Measurements from ENCODE around the gene CCL28.
"Not testable (repeated sequence)": the region's sequence is repeated elsewhere in the genome, so short reads cannot be mapped to it uniquely, and the experiment has no call there.

Gene CCL28

GRCh38 chr5:43412156-43412555, at the start of gene CCL28:
Gene CCL28 (minus strand): TSS chr5:43412391. CDS start chr5:43412316, 75 bp downstream.
- DNase-seq = no peak

GRCh38 chr5:43461066-43461465, 48.9 kb upstream of the CCL28 start:
- no peak for DNase-seq

DNA sequence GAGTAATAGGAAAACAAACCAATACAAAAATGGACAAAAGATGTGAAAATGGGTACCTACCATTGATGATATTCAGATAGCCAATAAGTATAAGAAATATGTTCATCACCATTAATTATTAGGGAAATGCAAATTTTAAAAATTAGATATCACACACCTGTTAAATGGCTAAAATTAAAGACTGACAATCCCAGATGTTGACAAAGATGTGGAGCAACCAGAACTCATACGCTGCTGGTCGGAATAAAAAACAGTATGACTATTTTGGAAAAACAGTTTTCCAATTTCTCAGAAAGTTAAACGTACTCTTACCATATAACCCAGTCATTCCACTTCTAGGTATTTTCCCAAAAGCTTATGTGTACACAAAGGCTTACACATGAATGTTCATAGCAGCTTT, 44.4 kb upstream of the CCL28 start:
- no peak for DNase-seq

DNA sequence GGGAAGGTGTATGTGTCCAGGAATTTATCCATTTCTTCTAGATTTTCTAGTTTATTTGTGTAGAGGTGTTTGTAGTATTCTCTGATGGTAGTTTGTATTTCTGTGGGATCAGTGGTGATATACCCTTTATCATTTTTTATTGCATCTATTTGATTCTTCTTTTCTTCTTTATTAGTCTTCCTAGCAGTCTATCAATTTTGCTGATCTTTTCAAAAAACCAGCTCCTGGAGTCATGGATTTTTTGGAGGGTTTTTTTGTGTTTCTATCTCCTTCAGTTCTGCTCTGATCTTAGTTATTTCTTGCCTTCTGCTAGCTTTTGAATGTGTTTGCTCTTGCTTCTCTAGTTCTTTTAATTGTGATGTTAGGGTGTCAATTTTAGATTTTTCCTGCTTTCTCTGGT, 29.4 kb upstream of the CCL28 start:
- DNase-seq = not testable (repeated sequence)

- DNase-seq = no peak
Measured at GRCh38 chr5:43437062-43437660, 25.0 kb upstream of the CCL28 start.

DNA sequence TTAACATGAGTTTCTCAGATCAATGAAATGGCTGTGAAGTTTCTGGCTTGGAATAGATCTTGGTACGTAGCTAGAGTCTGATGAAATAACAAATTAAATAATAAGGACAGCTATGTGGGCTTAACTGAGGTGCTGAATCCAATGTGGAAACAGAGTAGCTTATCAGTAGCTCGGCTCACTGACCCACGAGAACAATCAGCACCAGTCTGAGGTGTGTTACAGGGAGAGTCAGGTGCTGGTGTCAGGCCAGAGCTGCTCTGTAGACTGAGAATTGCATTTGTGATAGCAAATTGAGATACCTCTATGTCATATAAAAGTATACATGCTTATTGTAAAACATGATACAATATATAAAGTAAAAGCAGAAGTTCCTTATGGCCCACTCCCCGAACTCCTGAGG, 21.2 kb upstream of the CCL28 start:
- no peak for DNase-seq

DNA sequence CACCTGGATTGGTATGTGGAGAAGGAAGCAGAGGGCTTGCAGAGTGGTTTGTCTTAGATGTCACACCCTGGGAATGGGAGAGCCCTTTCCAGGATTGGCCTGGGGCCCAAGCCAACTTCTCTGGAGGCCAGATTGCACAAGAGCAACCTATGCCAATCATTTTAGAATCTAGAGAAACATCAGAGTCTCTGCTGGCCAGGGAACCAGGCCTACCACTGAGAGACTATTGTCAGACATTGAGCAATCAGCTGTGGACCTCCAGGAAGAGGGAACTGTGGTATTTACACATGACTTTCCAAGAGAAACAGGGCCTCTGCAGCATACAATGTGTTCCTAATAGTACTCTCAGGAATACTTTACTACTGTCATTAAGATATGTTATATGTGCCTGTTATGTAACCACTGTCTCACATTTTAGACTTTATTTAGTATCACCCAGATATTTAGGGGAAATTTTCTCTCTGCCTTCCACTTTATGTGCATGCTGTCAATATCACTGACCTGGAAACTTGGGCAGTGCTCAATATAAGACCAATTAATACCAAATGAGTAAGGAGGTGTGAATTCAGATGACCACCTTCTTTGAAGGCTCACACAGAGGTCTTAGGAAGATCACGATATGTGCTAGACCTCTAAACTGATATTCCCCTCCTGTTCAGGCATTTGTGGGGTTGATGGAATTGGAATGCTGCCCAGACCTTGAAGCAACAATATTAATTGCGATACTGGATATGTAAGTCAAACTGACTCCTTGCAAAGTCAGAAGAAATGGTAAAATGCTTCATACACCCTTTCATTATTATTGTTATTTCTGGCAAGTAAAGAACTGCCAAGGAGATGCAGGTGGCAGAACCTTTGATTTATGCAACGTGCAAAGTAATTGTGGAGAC, 20.5 kb upstream of the CCL28 start:
- peak; percentile 69 for DNase-seq

DNA sequence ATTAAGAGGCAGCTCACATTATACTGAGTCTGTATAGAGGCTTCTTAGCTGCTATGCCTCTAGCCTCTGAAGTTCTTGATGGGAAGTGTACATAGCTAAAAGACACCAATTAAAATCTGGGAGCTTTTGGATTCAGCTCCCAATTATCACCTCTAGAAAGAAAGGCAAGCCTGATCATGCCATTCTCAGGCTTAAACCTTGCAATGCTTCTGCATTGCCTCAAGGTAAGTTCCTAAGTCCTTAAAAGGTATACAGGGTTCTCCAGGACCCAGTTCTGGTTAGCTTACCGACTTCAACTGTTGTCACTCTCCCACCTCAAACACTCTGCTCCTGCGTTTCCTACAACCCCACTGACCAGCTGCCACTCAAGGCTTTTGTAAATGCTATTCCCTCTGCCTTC, 17.5 kb upstream of the CCL28 start:
- no peak for DNase-seq

GRCh38 chr5:43429016-43429415, 16.8 kb upstream of the CCL28 start:
- DNase-seq = no peak

GRCh38 chr5:43427306-43427705, 15.1 kb upstream of the CCL28 start:
- DNase-seq = no peak

DNA sequence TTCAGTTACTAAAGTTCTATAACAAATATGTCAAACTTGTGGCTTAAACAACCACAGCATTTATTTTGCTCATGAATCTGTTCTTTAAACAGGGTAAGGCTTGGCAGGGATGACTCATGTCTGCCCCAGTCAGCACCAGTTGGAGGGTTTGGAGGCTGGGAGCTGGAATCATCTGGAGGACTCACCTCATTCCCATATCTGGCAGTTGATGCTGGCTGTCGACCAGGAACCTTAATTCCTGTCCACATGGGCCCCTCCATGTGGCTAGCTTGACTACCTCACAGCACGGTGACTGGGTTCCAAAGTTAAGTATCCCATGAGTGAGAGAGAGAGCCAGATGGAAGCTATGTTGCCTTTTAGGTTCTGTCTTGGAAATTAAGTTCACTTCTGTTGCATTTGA, 13.8 kb upstream of the CCL28 start:
- DNase-seq = peak; percentile 83

- DNase-seq = not testable (repeated sequence)
Measured at GRCh38 chr5:43423086-43423485, 10.9 kb upstream of the CCL28 start.

DNA sequence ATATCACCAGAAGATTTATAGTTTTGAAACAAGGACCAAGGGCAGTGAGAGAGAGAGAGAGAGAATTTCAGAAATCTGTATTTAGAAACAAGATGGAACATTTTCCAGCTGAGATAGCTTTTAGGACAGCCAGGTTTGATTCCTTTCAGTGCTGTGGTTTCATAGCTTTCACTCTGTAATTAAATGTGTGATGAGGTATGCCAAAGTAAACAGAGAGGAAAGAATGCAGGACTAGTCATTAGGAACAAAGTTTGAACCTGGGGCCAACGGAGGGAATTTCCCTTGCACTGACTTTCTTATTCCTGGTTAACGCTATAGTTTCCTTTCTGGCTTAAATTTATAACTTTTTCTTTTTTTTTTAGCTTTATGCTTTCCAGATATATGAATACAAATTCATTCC, 10.0 kb upstream of the CCL28 start:
- peak; percentile 44 for DNase-seq

DNA sequence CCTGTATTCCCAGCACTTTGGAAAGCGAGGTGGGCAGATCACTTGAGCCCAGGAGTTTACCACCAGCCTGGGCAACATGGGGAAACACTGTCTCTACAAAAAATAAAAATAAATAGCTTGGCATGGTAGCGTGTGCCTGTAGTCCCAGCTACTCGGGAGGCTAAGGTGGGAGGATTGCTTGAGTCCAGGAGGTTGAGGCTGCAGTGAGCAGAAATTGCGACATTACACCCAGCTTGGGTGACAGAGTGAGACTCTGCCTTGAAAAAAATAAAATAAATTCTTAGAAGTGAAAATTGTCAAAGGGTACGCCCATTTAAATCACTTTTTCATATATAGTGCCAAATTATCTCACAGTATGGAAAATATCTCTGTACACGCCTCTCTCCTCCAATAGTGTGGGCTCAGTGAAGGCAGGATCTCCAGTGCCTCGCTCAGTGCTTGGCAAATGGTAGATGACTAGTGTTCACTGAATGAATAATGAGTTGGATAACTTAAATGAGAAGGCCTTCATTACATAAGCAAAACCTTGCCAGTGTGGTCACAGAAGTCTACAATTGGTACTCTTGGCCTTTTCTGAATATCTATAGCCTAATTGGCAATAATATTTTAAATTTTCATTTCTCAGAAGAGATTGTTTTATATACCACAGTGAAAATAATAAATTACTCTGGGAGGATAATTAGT, 9.4 kb upstream of the CCL28 start:
- no peak for DNase-seq

DNA sequence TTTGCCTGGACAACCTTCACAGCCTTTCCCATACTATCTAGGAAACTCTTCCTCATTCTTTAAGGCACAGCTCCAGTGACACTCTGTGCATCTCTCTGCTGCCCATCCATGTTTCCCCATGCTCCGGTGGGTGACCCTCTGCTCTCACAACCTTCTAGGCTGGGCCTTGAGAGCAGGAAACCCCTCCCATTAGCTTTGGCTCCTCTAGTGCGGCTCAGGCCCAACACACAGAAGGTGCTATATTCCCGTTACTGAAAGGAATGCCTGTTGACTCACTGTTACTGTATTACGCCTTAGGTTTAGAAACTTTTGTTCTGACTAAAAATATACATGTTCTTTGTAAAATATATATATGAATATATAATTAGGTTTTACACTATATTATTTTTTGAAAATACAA, 8.1 kb upstream of the CCL28 start:
- no peak for DNase-seq

DNA sequence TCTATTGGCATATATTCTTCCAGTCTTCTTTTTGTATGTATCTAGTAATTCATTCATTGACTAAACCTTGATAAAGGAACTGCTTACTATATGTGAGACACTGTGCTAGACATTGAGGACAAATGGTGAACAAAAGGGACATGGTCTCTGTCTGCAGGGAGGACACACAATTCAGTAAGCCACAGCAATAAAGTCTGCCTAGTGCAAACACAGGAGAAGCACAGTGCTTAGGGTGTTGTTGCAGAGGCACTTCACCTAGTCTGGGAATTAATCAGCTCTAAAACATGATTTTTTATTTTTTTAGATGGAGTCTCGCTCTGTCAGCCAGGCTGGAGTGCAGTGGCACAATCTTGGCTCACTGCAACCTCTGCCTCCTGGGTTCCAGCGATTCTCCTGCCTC, 6.4 kb upstream of the CCL28 start:
- DNase-seq = no peak

DNA sequence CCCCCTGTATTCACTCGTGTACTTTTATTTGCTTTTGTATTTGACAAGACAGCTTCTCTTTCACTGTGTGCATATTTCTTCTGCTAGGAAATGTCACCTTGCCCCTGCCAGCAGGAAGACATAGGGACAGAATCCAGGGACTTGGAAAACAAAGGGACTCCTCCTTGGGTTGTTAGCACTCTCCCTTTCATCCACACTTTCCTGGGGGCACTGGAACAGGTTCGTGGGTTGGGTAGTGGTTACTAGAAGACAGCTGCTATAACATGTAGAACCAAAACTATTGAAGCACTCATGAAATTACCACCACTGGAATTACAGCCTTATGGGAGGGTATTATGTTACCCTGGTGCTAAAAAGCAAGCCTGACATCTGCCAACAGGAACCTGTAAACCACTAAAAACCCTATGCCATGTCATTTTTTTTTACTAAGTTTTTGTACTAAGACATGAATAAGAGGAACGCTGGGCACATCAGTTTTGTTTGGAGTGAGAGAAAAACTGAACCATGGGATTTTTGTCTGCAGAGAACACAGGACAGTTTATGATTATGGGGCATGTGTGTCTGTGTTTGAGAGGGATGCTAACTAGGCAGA, 4.7 kb upstream of the CCL28 start:
- DNase-seq = no peak

DNA sequence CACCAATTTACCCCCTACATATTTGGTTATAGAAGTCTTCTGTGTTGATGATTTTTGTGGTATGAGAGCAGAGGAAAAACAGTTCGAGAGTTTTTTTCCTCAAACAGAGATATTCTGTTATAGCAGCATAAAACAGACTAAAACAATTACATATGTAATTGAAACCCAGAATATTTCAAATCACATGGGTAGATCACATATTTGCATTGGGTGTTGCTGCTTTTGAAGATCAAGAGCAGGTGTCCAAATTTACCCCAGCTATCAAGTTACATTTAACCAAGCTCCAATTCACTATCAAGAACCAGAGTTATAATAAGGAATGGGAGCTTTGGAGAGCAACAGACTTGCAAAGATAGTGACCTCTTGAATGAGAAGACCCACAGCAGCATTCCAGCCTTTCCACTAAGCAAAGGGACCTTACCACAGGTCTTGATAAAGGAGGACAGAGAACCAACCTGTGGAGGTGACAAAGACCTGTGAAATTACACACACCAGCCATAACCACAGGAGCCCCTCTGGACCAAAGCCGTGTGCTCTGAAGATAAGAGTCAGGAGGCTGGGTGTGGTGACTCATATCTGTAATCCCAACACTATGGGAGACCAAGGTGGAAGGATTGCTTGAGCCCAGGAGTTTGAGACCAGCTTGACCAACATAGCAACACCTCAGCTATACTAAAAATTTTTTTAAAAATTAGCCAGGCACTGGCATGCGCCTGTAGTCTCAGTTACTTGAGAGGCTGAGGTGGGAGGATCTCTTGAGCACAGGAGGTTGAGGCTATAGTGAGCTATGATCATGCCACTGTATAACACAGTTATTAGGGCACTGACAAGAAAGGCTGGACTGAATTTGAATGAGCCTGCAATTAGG, 4.0 kb upstream of the CCL28 start:
- no peak for DNase-seq

GRCh38 chr5:43413966-43414365, 1.8 kb upstream of the CCL28 start:
- no peak for DNase-seq

DNA sequence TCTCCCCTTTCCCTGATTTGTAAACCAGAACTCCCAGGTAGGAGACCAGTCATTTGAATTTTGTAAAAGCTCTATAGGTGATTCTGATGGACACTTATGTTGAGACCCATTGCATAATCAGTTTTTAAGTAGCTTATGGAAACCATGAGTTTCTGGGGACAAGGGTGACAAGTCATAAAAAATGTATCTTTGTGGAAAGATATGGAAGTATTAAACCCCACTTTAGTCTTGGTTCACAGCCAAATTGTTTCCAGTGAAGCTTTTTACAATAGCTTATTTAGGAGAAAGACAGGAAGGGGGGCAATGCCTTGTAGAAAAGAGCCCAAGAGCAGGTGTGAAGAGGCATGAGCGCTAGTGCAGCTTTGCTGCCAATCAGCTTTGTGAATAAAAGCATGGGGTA, 453 bp upstream of the CCL28 start:
- DNase-seq = no peak

GRCh38 chr5:43411495-43411894, 696 bp downstream of the CCL28 start:
- no peak for DNase-seq

- no peak for DNase-seq
Measured at GRCh38 chr5:43410414-43410813, 1.8 kb downstream of the CCL28 start.

All from EL (cell line).